Measurements from ENCODE around the gene C10orf90. TPM values are rescaled to one million over a fixed set of nuclear protein-coding genes. Genes with fewer than 3 reads are reported as not detected.

The C10orf90 gene
- total RNA-seq, 1 donor from 2014 or later = not detected

GRCh38 chr10:126437635-126438406 is 232.7 kb downstream of the C10orf90 start:
- ATAC-seq (no peak), DNase-seq (no peak)

GRCh38 chr10:126434235-126434634 is 236.3 kb downstream of the C10orf90 start:
- Histone ChIP-seq H3K4me3 (no peak overlapping the region), H3K27ac (no peak overlapping the region), H3K27me3 (peaks cover 5% of the 10 kb centered on the region), H3K4me1 (no peaks in the 10 kb centered on the region), H3K36me3 (no peaks in the 10 kb centered on the region), H3K9me3 (no peaks in the 10 kb centered on the region)
- no peak for ATAC-seq
- intact Hi-C loops (cut with DNase I) = no loop called here
- TF ChIP-seq CTCF (IDR thresholded peaks at IDR 0.05) = no peak
- no peak for DNase-seq

More at GRCh38 chr10:126437635-126438406, 232.7 kb downstream of the C10orf90 start:
- intact Hi-C loops (cut with DNase I) = no loop called here
- TF ChIP-seq CTCF (IDR thresholded peaks at IDR 0.05) = no peak
- Histone ChIP-seq H3K27me3 (peaks cover 5% of the 10 kb centered on the region), H3K4me3 (no peak overlapping the region), H3K4me1 (no peaks in the 10 kb centered on the region), H3K27ac (no peak overlapping the region), H3K9me3 (no peaks in the 10 kb centered on the region), H3K36me3 (no peaks in the 10 kb centered on the region)

- no peak for TF ChIP-seq CTCF (IDR thresholded peaks at IDR 0.05)
- Histone ChIP-seq H3K27ac (no peak overlapping the region), H3K36me3 (no peaks in the 10 kb centered on the region), H3K27me3 (peaks cover 5% of the 10 kb centered on the region), H3K9me3 (no peaks in the 10 kb centered on the region), H3K4me3 (no peak overlapping the region), H3K4me1 (no peaks in the 10 kb centered on the region)
- intact Hi-C loops (cut with DNase I) = no loop called here
- DNase-seq (no peak), ATAC-seq (no peak)
Measured at GRCh38 chr10:126433351-126433750, 237.1 kb downstream of the C10orf90 start.

- no peak for ATAC-seq
- H3K27ac ChIP-seq = no peak overlapping the region
- H3K36me3 ChIP-seq = no peaks in the 10 kb centered on the region
Measured at GRCh38 chr10:126432507-126432906, 238.0 kb downstream of the C10orf90 start.

GRCh38 chr10:126431816-126432215 is 238.7 kb downstream of the C10orf90 start:
- Histone ChIP-seq H3K36me3 (no peaks in the 10 kb centered on the region), H3K27ac (no peak overlapping the region), H3K27me3 (peaks cover 5% of the 10 kb centered on the region), H3K4me1 (no peaks in the 10 kb centered on the region), H3K4me3 (no peak overlapping the region), H3K9me3 (no peaks in the 10 kb centered on the region)
- intact Hi-C loops (cut with DNase I) = no loop called here
- no peak for DNase-seq
- TF ChIP-seq CTCF (IDR thresholded peaks at IDR 0.05) = no peak
- ATAC-seq = no peak

More at GRCh38 chr10:126432507-126432906, 238.0 kb downstream of the C10orf90 start:
- Histone ChIP-seq H3K4me3 (no peak overlapping the region), H3K27me3 (peaks cover 5% of the 10 kb centered on the region), H3K4me1 (no peaks in the 10 kb centered on the region), H3K9me3 (no peaks in the 10 kb centered on the region)
- DNase-seq = no peak
- TF ChIP-seq CTCF (IDR thresholded peaks at IDR 0.05) = no peak
- intact Hi-C loops (cut with DNase I) = no loop called here
